ENCODE measurements around the gene SLC49A3.

SLC49A3 gene

GRCh38 chr4:679629-680028, 9.3 kb downstream of the SLC49A3 start:
- H3K36me3 ChIP-seq (ENCODE audit: control insufficient read depth, insufficient read depth, low read length): no peaks in the 10 kb centered on the region
- 92 to 94% methylated on average over 8 to 11 of the region's 11 CpGs for WGBS, 2 experiments (ENCODE audit: insufficient coverage in 2 of 2)
- H3K4me1 ChIP-seq (ENCODE audit: control insufficient read depth, insufficient read depth, low read length, poor library complexity, severe bottlenecking): peaks cover 12% of the 10 kb centered on the region
- H3K27ac ChIP-seq (ENCODE audit: low read depth, low read length, severe bottlenecking): no peak overlapping the region
- no peak overlapping the region for H3K4me3 ChIP-seq (ENCODE audit: extremely low read depth, insufficient read depth, low read length, poor library complexity, severe bottlenecking)
- no peaks in the 10 kb centered on the region for H3K9me3 ChIP-seq (ENCODE audit: control insufficient read depth, low read length)

DNA sequence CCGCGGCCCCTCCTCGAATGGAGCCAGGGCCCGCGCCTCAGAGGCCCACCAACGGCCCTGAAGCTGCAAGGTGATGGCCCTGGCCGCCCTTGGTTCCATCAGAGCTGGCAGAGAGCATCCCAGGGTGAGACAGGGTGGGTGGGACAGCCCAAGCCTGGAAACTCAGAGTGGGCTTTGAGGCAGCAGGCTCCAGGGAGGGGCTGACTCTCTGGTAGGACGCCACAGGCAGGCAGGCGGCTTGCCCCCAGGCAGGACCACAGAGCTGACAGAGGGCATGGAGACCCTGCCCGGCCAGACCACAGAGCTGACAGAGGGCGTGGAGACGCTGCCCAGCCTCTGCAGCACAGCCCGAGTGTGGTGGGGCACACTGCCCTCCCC, 9.9 kb downstream of the SLC49A3 start:
- Histone ChIP-seq H3K4me1 (ENCODE audit: control insufficient read depth, insufficient read depth, low read length, poor library complexity, severe bottlenecking) (peaks cover 12% of the 10 kb centered on the region), H3K4me3 (ENCODE audit: extremely low read depth, insufficient read depth, low read length, poor library complexity, severe bottlenecking) (no peak overlapping the region), H3K36me3 (ENCODE audit: control insufficient read depth, insufficient read depth, low read length) (no peaks in the 10 kb centered on the region), H3K9me3 (ENCODE audit: control insufficient read depth, low read length) (no peaks in the 10 kb centered on the region), H3K27ac (ENCODE audit: low read depth, low read length, severe bottlenecking) (no peak overlapping the region)
- WGBS, 2 experiments (ENCODE audit: insufficient coverage in 2 of 2): 88 to 91% methylated on average over 12 to 13 of the region's 13 CpGs

- Histone ChIP-seq H3K4me1 (ENCODE audit: control insufficient read depth, insufficient read depth, low read length, poor library complexity, severe bottlenecking) (peaks cover 12% of the 10 kb centered on the region), H3K36me3 (ENCODE audit: control insufficient read depth, insufficient read depth, low read length) (no peaks in the 10 kb centered on the region), H3K4me3 (ENCODE audit: extremely low read depth, insufficient read depth, low read length, poor library complexity, severe bottlenecking) (no peak overlapping the region), H3K9me3 (ENCODE audit: control insufficient read depth, low read length) (no peaks in the 10 kb centered on the region), H3K27ac (ENCODE audit: low read depth, low read length, severe bottlenecking) (no peak overlapping the region)
- 82 to 90% methylated on average over 12 to 13 of the region's 14 CpGs for WGBS, 2 experiments (ENCODE audit: insufficient coverage in 2 of 2)
Observed at GRCh38 chr4:678331-679103, 10.4 kb downstream of the SLC49A3 start.

DNA sequence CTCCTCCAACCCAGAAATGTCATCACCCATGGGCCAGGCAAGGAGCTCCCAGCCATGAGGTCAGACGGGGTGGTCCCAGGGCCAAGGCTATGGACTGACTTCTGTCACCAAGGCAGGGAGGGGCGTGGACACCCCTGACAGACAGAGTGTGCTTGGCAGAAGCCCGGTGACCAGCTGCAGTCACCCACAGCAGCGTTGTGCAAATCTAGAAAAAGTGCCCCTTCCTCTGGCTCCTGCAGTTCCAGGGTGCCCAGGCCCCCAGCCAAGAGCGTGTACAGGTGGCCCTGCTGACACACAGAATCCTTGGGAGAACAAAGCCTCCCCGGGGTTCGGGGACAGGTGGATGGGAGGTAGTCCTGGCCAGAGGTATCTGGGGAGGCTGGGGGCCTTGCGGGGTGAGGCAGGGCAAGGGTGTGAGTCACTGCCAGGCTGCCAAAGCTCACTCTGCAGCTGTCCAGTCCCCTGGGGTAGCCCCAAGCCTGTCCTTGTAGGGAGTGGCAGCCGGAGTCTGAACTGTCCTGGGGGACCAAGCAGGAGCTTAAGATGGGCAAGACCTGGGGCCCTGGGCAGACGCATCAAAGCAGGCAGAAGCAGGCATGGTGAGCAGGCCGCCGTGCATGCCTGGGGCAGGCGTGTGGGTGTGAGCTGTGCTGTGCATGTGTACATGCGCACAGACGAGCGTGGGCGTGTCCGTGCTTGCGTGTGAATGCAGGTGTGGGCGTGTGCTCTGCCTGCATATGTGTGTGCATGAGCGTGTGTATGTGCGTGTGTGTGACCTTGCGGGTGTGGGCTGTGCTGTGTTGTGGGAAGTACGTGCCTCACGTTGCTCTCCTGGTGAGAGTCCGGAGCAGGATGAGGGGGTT, 11.3 kb downstream of the SLC49A3 start:
- peaks cover 5% of the 10 kb centered on the region for H3K36me3 ChIP-seq (ENCODE audit: control insufficient read depth, insufficient read depth, low read length)
- H3K4me3 ChIP-seq (ENCODE audit: extremely low read depth, insufficient read depth, low read length, poor library complexity, severe bottlenecking): no peak overlapping the region
- H3K27ac ChIP-seq (ENCODE audit: low read depth, low read length, severe bottlenecking): no peak overlapping the region
- H3K9me3 ChIP-seq (ENCODE audit: control insufficient read depth, low read length): no peaks in the 10 kb centered on the region
- 89 to 93% methylated on average over 19 to 23 of the region's 26 CpGs for WGBS, 2 experiments (ENCODE audit: insufficient coverage in 2 of 2)
- H3K4me1 ChIP-seq (ENCODE audit: control insufficient read depth, insufficient read depth, low read length, poor library complexity, severe bottlenecking): peaks cover 17% of the 10 kb centered on the region

- H3K9me3 ChIP-seq (ENCODE audit: control insufficient read depth, low read length): no peaks in the 10 kb centered on the region
- H3K4me3 ChIP-seq (ENCODE audit: extremely low read depth, insufficient read depth, low read length, poor library complexity, severe bottlenecking): no peak overlapping the region
- H3K27ac ChIP-seq (ENCODE audit: low read depth, low read length, severe bottlenecking): no peak overlapping the region
- peaks cover 17% of the 10 kb centered on the region for H3K4me1 ChIP-seq (ENCODE audit: control insufficient read depth, insufficient read depth, low read length, poor library complexity, severe bottlenecking)
- 90 to 91% methylated on average over 8 of the region's 8 CpGs for WGBS, 2 experiments (ENCODE audit: insufficient coverage in 2 of 2)
- peaks cover 13% of the 10 kb centered on the region for H3K36me3 ChIP-seq (ENCODE audit: control insufficient read depth, insufficient read depth, low read length)
Observed at GRCh38 chr4:676871-677235, 12.1 kb downstream of the SLC49A3 start.

GRCh38 chr4:675980-676870, 12.7 kb downstream of the SLC49A3 start:
- H3K36me3 ChIP-seq (ENCODE audit: control insufficient read depth, insufficient read depth, low read length): peaks cover 18% of the 10 kb centered on the region
- no peak overlapping the region for H3K4me3 ChIP-seq (ENCODE audit: extremely low read depth, insufficient read depth, low read length, poor library complexity, severe bottlenecking)
- H3K27ac ChIP-seq (ENCODE audit: low read depth, low read length, severe bottlenecking): no peak overlapping the region
- H3K4me1 ChIP-seq (ENCODE audit: control insufficient read depth, insufficient read depth, low read length, poor library complexity, severe bottlenecking): peaks cover 17% of the 10 kb centered on the region
- H3K9me3 ChIP-seq (ENCODE audit: control insufficient read depth, low read length): no peaks in the 10 kb centered on the region
- 90% methylated on average over 18 to 19 of the region's 19 CpGs for WGBS, 2 experiments (ENCODE audit: insufficient coverage in 2 of 2)

- Histone ChIP-seq H3K27ac (ENCODE audit: low read depth, low read length, severe bottlenecking) (no peak overlapping the region), H3K4me1 (ENCODE audit: control insufficient read depth, insufficient read depth, low read length, poor library complexity, severe bottlenecking) (peaks cover 10% of the 10 kb centered on the region), H3K4me3 (ENCODE audit: extremely low read depth, insufficient read depth, low read length, poor library complexity, severe bottlenecking) (peak overlapping the region; percentile 90), H3K9me3 (ENCODE audit: control insufficient read depth, low read length) (no peaks in the 10 kb centered on the region), H3K36me3 (ENCODE audit: control insufficient read depth, insufficient read depth, low read length) (peaks cover 18% of the 10 kb centered on the region)
- 86 to 88% methylated on average over 25 to 26 of the region's 26 CpGs for WGBS, 2 experiments (ENCODE audit: insufficient coverage in 2 of 2)
Observed at GRCh38 chr4:675036-675882, 13.7 kb downstream of the SLC49A3 start.

- Histone ChIP-seq H3K36me3 (ENCODE audit: control insufficient read depth, insufficient read depth, low read length) (peaks cover 18% of the 10 kb centered on the region), H3K27ac (ENCODE audit: low read depth, low read length, severe bottlenecking) (peak within 1 kb of the TSS; percentile 57), H3K4me3 (ENCODE audit: extremely low read depth, insufficient read depth, low read length, poor library complexity, severe bottlenecking) (peak within 1 kb of the TSS; percentile 90), H3K4me1 (ENCODE audit: control insufficient read depth, insufficient read depth, low read length, poor library complexity, severe bottlenecking) (peaks cover 10% of the 10 kb centered on the region), H3K9me3 (ENCODE audit: control insufficient read depth, low read length) (no peaks in the 10 kb centered on the region)
- WGBS, 2 experiments (ENCODE audit: insufficient coverage in 2 of 2): 1 to 2% methylated on average over 73 to 84 of the region's 84 CpGs
Observed at GRCh38 chr4:674172-675035, 14.5 kb downstream of the SLC49A3 start, which contains the start of the genes ATP5ME and MYL5. TSS of gene ATP5ME (minus strand) at chr4:674276. CDS start at chr4:674247, 29 bp downstream. TSS of gene MYL5 (plus strand) at chr4:674542. CDS start at chr4:678027, 3,485 bp downstream.

DNA sequence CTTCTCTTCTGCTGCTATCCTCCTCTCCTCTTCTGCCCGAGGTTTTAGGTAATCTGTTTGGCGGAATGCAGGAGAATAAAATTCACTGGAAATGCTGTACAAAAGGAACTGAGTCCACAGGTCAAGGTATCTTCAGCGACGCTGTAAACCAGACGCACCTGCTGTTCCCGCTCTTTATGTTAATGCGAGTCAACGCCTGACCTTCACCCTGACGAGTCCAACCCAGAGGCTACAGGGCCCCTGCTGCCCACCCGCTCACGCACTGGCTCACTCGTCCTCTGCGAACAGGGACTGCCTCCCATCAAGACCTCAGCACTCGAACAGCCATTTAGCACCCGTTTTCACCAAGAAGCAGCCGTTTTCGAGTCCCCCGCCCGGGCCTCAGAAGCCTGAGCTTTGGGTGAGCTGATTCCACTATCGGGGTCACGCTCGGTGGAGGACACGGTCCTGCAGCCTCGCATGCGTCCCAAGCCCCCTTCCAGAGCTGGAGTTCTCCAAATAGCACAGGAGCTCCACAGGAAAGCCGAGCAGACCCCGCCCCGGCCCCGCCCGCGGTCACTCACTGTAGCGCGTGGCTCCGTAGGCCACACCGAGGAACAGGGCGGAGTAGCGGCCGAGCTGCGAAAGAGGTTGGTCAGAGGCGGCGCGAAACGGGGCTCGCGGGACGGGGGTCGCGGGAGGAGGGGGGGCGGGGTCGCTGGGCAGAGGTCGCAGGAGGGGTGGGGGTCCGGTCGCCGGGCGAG, 15.4 kb downstream of the SLC49A3 start:
- 13 to 14% methylated on average over 27 to 34 of the region's 55 CpGs for WGBS, 2 experiments (ENCODE audit: insufficient coverage in 2 of 2)
- H3K36me3 ChIP-seq (ENCODE audit: control insufficient read depth, insufficient read depth, low read length): peaks cover 18% of the 10 kb centered on the region
- H3K4me3 ChIP-seq (ENCODE audit: extremely low read depth, insufficient read depth, low read length, poor library complexity, severe bottlenecking): peak overlapping the region; percentile 90
- no peak overlapping the region for H3K27ac ChIP-seq (ENCODE audit: low read depth, low read length, severe bottlenecking)
- H3K9me3 ChIP-seq (ENCODE audit: control insufficient read depth, low read length): no peaks in the 10 kb centered on the region
- H3K4me1 ChIP-seq (ENCODE audit: control insufficient read depth, insufficient read depth, low read length, poor library complexity, severe bottlenecking): peaks cover 10% of the 10 kb centered on the region

Data from mesodermal cell (in vitro differentiated cells).